NCI-H2081 treated with DMSO at 0.1 percent for 48 hours (cell line): ENCODE results near the gene MIA.
"Not testable (repeated sequence)": the region's sequence is repeated elsewhere in the genome, so short reads cannot be mapped to it uniquely, and the experiment has no call there.

ENCODE experiments used
- DNase-seq: peaks from one replicate; lab custom pipeline; 2025; lab: John Stamatoyannopoulos, UW

The MIA gene

GRCh38 chr19:40780582-40780981, 5.3 kb downstream of the MIA start:
- no peak for DNase-seq

GRCh38 chr19:40781140-40781539, 5.8 kb downstream of the MIA start:
- DNase-seq = no peak

- no peak for DNase-seq
These were observed 8.4 kb downstream of the MIA start for GRCh38 chr19:40783711-40784110.

- not testable (repeated sequence) for DNase-seq
These were observed 8.8 kb downstream of the MIA start for GRCh38 chr19:40784146-40784545.

GRCh38 chr19:40785526-40785925, 10.2 kb downstream of the MIA start:
- DNase-seq = no peak

- no peak for DNase-seq
These were observed 11.0 kb downstream of the MIA start for GRCh38 chr19:40786060-40787037.

GRCh38 chr19:40791349-40791748, 16.0 kb downstream of the MIA start:
- DNase-seq = no peak

GRCh38 chr19:40791996-40792395, 16.7 kb downstream of the MIA start:
- no peak for DNase-seq

GRCh38 chr19:40797166-40797962, 22.0 kb downstream of the MIA start:
- no peak for DNase-seq

- DNase-seq = no peak
These were observed 22.8 kb downstream of the MIA start for GRCh38 chr19:40797963-40798682.

- peak; percentile 86 for DNase-seq
These were observed 23.6 kb downstream of the MIA start, which contains the start of gene EGLN2 for GRCh38 chr19:40798683-40799557. TSS of gene EGLN2 (plus strand) at chr19:40799191. CDS start at chr19:40800573, 1,382 bp downstream.

- DNase-seq = no peak
These were observed 24.4 kb downstream of the MIA start for GRCh38 chr19:40799558-40800338.

GRCh38 chr19:40800339-40800996, 25.1 kb downstream of the MIA start:
- DNase-seq = no peak

- no peak for DNase-seq
These were observed 25.7 kb downstream of the MIA start for GRCh38 chr19:40800997-40801377.

GRCh38 chr19:40801426-40802299, 26.3 kb downstream of the MIA start:
- no peak for DNase-seq

GRCh38 chr19:40802300-40803169, 27.2 kb downstream of the MIA start:
- DNase-seq = no peak

- DNase-seq = no peak
These were observed 28.0 kb downstream of the MIA start for GRCh38 chr19:40803170-40803856.
